Uterus (tissue), 2 donors: ENCODE results near the gene KCNC2.

Experiments
- CTCF ChIP-seq, 4 experiments: fragments of 200-600 bp in 2 of 4; fragments of 450-650 bp in 2 of 4; sonication (generic) in 2 of 4; IDR thresholded peaks; one replicate each; pipeline ENCODE4 v1.5.1; 2016 to 2019; ENCODE audit warnings: antibody characterized with exemption in 4 of 4, mild to moderate bottlenecking in 2 of 4, moderate library complexity in 1 of 4
- POLR2A ChIP-seq, 2 donors: fragments of 450-650 bp; IDR thresholded peaks; one replicate each; pipeline ENCODE4 v1.6.1; 2016; ENCODE audit warnings: antibody characterized with exemption in 2 of 2, mild to moderate bottlenecking in 1 of 2, moderate library complexity in 1 of 2

- TF ChIP-seq CTCF (IDR thresholded peaks at IDR 0.05) (no peak), POLR2A (IDR thresholded peaks at IDR 0.05) (no peak)
Measured at GRCh38 chr12:75065482-75065881, 144.2 kb downstream of the KCNC2 start.
